H9 (cell line): ENCODE measurements around the gene DGLUCY. TPM values are rescaled to one million over a fixed set of nuclear protein-coding genes. Genes with fewer than 3 reads are reported as not detected.

Experiments used
- DNase-seq: peaks from one replicate; pipeline ENCODE4 v3.0.0-alpha.2; 2017
- H2AFZ ChIP-seq: one replicate; pipeline ENCODE4 v1.6.1; 2013; ENCODE audit warnings: mild to moderate bottlenecking, low read length, control low read depth, moderate library complexity
- H2AK5ac ChIP-seq: 2 replicates; pipeline ENCODE4 v1.6.1; 2013; ENCODE audit warnings: low read length, control low read depth, mixed read lengths; ENCODE audit not compliant: insufficient read length
- H2BK120ac ChIP-seq: one replicate; pipeline ENCODE4 v1.6.1; 2013; ENCODE audit warnings: low read depth, mild to moderate bottlenecking, low read length, control low read depth, inconsistent platforms; ENCODE audit not compliant: poor library complexity, severe bottlenecking
- H2BK12ac ChIP-seq: 2 replicates; pipeline ENCODE4 v1.6.1; 2013; ENCODE audit warnings: low read length, control low read depth, mixed read lengths, low read depth; ENCODE audit not compliant: insufficient read length
- H2BK15ac ChIP-seq: 2 replicates; pipeline ENCODE4 v1.6.1; 2013; ENCODE audit warnings: low read depth, low read length, control low read depth
- H2BK20ac ChIP-seq: one replicate; pipeline ENCODE4 v1.6.1; 2013; ENCODE audit warnings: low read depth, mild to moderate bottlenecking, low read length, control low read depth, inconsistent platforms; ENCODE audit not compliant: poor library complexity, severe bottlenecking
- H2BK5ac ChIP-seq: 2 replicates; pipeline ENCODE4 v1.6.1; 2013; ENCODE audit warnings: low read length, control low read depth, mixed read lengths; ENCODE audit not compliant: insufficient read length
- H3K14ac ChIP-seq: 2 replicates; pipeline ENCODE4 v1.6.1; 2013; ENCODE audit warnings: low read length, control low read depth; ENCODE audit not compliant: insufficient read depth
- H3K18ac ChIP-seq: 2 replicates; pipeline ENCODE4 v1.6.1; 2013; ENCODE audit warnings: low read depth, mild to moderate bottlenecking, mixed read lengths, low read length, control low read depth; ENCODE audit not compliant: insufficient read length
- H3K23ac ChIP-seq: 2 replicates; pipeline ENCODE4 v1.6.1; 2013; ENCODE audit warnings: low read length, control low read depth, mixed read lengths, low read depth; ENCODE audit not compliant: insufficient read length
- H3K23me2 ChIP-seq: 2 replicates; pipeline ENCODE4 v1.6.1; 2013; ENCODE audit warnings: low read depth, mild to moderate bottlenecking, mixed read lengths, low read length, control low read depth; ENCODE audit not compliant: insufficient read length, poor library complexity, severe bottlenecking
- H3K27ac ChIP-seq: 2 replicates; pipeline ENCODE4 v1.5.1; 2013; ENCODE audit warnings: low read length, control low read depth, mixed read lengths, low read depth; ENCODE audit not compliant: insufficient read length
- H3K27me3 ChIP-seq: 2 replicates; pipeline ENCODE4 v1.6.1; 2013; ENCODE audit warnings: low read length, control low read depth, inconsistent platforms; ENCODE audit not compliant: insufficient read depth
- H3K4ac ChIP-seq: 2 replicates; pipeline ENCODE4 v1.6.1; 2013; ENCODE audit warnings: low read depth, mild to moderate bottlenecking, control low read depth, inconsistent platforms, low read length, moderate library complexity
- H3K4me1 ChIP-seq: 2 replicates; pipeline ENCODE4 v1.6.1; 2013; ENCODE audit warnings: low read length, control low read depth, inconsistent platforms; ENCODE audit not compliant: insufficient read depth
- H3K4me2 ChIP-seq: 2 replicates; pipeline ENCODE4 v1.6.1; 2013; ENCODE audit warnings: low read length, control low read depth, mixed read lengths; ENCODE audit not compliant: insufficient read length, insufficient read depth
- H3K56ac ChIP-seq: 2 replicates; pipeline ENCODE4 v1.6.1; 2013; ENCODE audit warnings: low read depth, mild to moderate bottlenecking, mixed read lengths, low read length, control low read depth; ENCODE audit not compliant: insufficient read length
- H3K79me1 ChIP-seq: 2 replicates; pipeline ENCODE4 v1.6.1; 2013; ENCODE audit warnings: low read depth, mild to moderate bottlenecking, moderate library complexity, low read length, control low read depth, inconsistent platforms; ENCODE audit not compliant: insufficient read depth, poor library complexity, severe bottlenecking
- H3K79me2 ChIP-seq: 2 replicates; pipeline ENCODE4 v1.6.1; 2013; ENCODE audit warnings: low read length, control low read depth, inconsistent platforms; ENCODE audit not compliant: insufficient read depth
- H3K9ac ChIP-seq: 2 replicates; pipeline ENCODE4 v1.6.1; 2013; ENCODE audit warnings: low read length, control low read depth, mixed read lengths; ENCODE audit not compliant: insufficient read length; ENCODE audit errors: extremely low read depth
- H3K9me3 ChIP-seq: one replicate; pipeline ENCODE4 v1.6.1; 2013; ENCODE audit warnings: low read depth, low read length, inconsistent platforms; ENCODE audit not compliant: control insufficient read depth
- H3T11ph ChIP-seq: one replicate; pipeline ENCODE4 v1.6.1; 2013; ENCODE audit warnings: mild to moderate bottlenecking, low read length, control low read depth, inconsistent platforms
- H4K20me1 ChIP-seq: one replicate; pipeline ENCODE4 v1.6.1; 2013; ENCODE audit not compliant: control insufficient read depth, insufficient read length, insufficient read depth
- H4K5ac ChIP-seq: 2 replicates; pipeline ENCODE4 v1.6.1; 2013; ENCODE audit warnings: low read depth, mild to moderate bottlenecking, mixed read lengths, low read length, control low read depth; ENCODE audit not compliant: insufficient read length
- H4K8ac ChIP-seq: replicated peaks from 2 replicates; pipeline ENCODE4 v1.6.1; 2013; ENCODE audit warnings: low read length, control low read depth, mixed read lengths, low read depth; ENCODE audit not compliant: insufficient read length
- H4K91ac ChIP-seq: 2 replicates; pipeline ENCODE4 v1.6.1; 2013; ENCODE audit warnings: low read depth, mild to moderate bottlenecking, moderate library complexity, mixed read lengths, low read length, control low read depth; ENCODE audit not compliant: insufficient read length
- H3K27ac Mint-ChIP-seq, 3 experiments: 2 replicates in 2 of 3; 3 replicates in 1 of 3; pipeline ENCODE4 v1.8.0; 2020 to 2021; ENCODE audit warnings: mixed read lengths in 3 of 3, mild to moderate bottlenecking in 1 of 3, moderate library complexity in 1 of 3
- H3K27me3 Mint-ChIP-seq: 2 replicates; pipeline ENCODE4 v1.8.0; 2021; ENCODE audit warnings: low read depth, mild to moderate bottlenecking, moderate library complexity, mixed read lengths
- H3K36me3 Mint-ChIP-seq, 3 experiments: 2 replicates in 2 of 3; 3 replicates in 1 of 3; pipeline ENCODE4 v1.8.0; 2020 to 2021; ENCODE audit warnings: low read depth in 3 of 3, mixed read lengths in 3 of 3; ENCODE audit not compliant: insufficient read depth in 1 of 3
- H3K4me1 Mint-ChIP-seq, 2 experiments: 2 replicates each; pipeline ENCODE4 v1.8.0; 2020; ENCODE audit warnings: mixed read lengths in 2 of 2
- H3K4me3 Mint-ChIP-seq, 2 experiments: 2 replicates in 1 of 2; 3 replicates in 1 of 2; pipeline ENCODE4 v1.8.0; 2020 to 2021; ENCODE audit warnings: mild to moderate bottlenecking in 2 of 2, mixed read lengths in 2 of 2, moderate library complexity in 1 of 2
- H3K9me3 Mint-ChIP-seq, 2 experiments: 2 replicates in 1 of 2; 3 replicates in 1 of 2; pipeline ENCODE4 v1.8.0; 2020; ENCODE audit warnings: mild to moderate bottlenecking in 2 of 2, mixed read lengths in 2 of 2, moderate library complexity in 1 of 2
- CTCF ChIP-seq: fragments of 200-600 bp; sonication (generic); conservative IDR thresholded peaks from 3 replicates; pipeline ENCODE4 v1.8.0; 2021; ENCODE audit warnings: antibody characterized with exemption, mild to moderate bottlenecking
- WGBS: extraction: QIAGEN DNeasy Blood & Tissue Kit; methylation state at CpG from one replicate; pipeline ENCODE4 v1.1.7; 2013; ENCODE audit warnings: missing lambda C conversion rate, low lambda C conversion rate, mixed read lengths; ENCODE audit not compliant: insufficient read length; ENCODE audit errors: extremely low coverage; 5-methylcytosine and 5-hydroxymethylcytosine counted together
- total RNA-seq: library from RNA; stranded (reverse); gene quantifications from 2 replicates; pipeline ENCODE4 v1.2.1, GENCODE V29; 2021

DGLUCY gene
- total RNA-seq, 1 experiment from 2014 or later = 29.6 TPM

GRCh38 chr14:91261115-91261514 lies 147.2 kb downstream of the DGLUCY start:
- H4K20me1 ChIP-seq = no peaks in the 10 kb centered on the region
- H3K18ac ChIP-seq = no peak overlapping the region
- H3K27ac Mint-ChIP-seq = no peak overlapping the region
- no peaks in the 10 kb centered on the region; a peak in 2 of 7 replicates for H3K36me3 Mint-ChIP-seq
- no peak overlapping the region for H2BK5ac ChIP-seq
- DNase-seq = no peak
- H3K4me2 ChIP-seq = no peak overlapping the region
- no peak for TF ChIP-seq CTCF
- H2BK12ac ChIP-seq = no peak overlapping the region
- no peaks in the 10 kb centered on the region for H3K79me2 ChIP-seq
- H3K4me1 ChIP-seq = no peaks in the 10 kb centered on the region
- H4K5ac ChIP-seq = no peak overlapping the region
- H3K79me1 ChIP-seq = no peaks in the 10 kb centered on the region
- peaks cover 3% of the 10 kb centered on the region; the same call in 1 of the 2 replicates for H3K27me3 ChIP-seq
- no peak overlapping the region for H3K9ac ChIP-seq
- no peaks in the 10 kb centered on the region for H3K9me3 ChIP-seq
- H3K27ac ChIP-seq = no peak overlapping the region
- no peak overlapping the region for H2AK5ac ChIP-seq
- no peak overlapping the region for H4K8ac ChIP-seq
- no peak overlapping the region for H3T11ph ChIP-seq
- peaks cover 2 to 5% of the 10 kb centered on the region in 2 experiments; a peak in 2 of 5 replicates for H3K9me3 Mint-ChIP-seq
- no peak overlapping the region for H3K4me3 Mint-ChIP-seq
- H2AFZ ChIP-seq = no peak overlapping the region
- H2BK120ac ChIP-seq = no peak overlapping the region
- no peak overlapping the region for H2BK20ac ChIP-seq
- no peak overlapping the region for H4K91ac ChIP-seq
- H3K27me3 Mint-ChIP-seq = peaks cover 47% of the 10 kb centered on the region
- H3K23ac ChIP-seq = no peak overlapping the region
- no peak overlapping the region for H3K14ac ChIP-seq
- no peak overlapping the region for H3K56ac ChIP-seq
- peaks cover 11% of the 10 kb centered on the region for H3K23me2 ChIP-seq
- H3K4ac ChIP-seq = no peak overlapping the region
- H2BK15ac ChIP-seq = no peak overlapping the region
- H3K4me1 Mint-ChIP-seq = peaks cover 22 to 25% of the 10 kb centered on the region in 2 experiments
- WGBS = no CpG with 5 or more reads among the region's 5 CpGs
